ENCODE measurements around the gene MITF. TPM values are rescaled to one million over a fixed set of nuclear protein-coding genes. Genes with fewer than 3 reads are reported as not detected.

Gene MITF
- total RNA-seq, 1 experiment from 2014 or later: 0.21 TPM

GRCh38 chr3:69941439-69942176, 202.3 kb downstream of the MITF start:
- Histone ChIP-seq H3K27me3 (ENCODE audit: control insufficient read depth, insufficient read depth, low read length) (no peaks in the 10 kb centered on the region), H3K4me3 (ENCODE audit: insufficient read depth, low read depth, low read length) (no peak overlapping the region), H3K36me3 (replicated peaks; ENCODE audit: control insufficient read depth, insufficient read depth, low read length) (no peaks in the 10 kb centered on the region)
- DNase-seq: no peak

- no peaks in the 10 kb centered on the region for H3K36me3 ChIP-seq (replicated peaks; ENCODE audit: control insufficient read depth, insufficient read depth, low read length)
- H3K4me3 ChIP-seq (ENCODE audit: insufficient read depth, low read depth, low read length): no peak overlapping the region
- no peak for DNase-seq
- H3K27me3 ChIP-seq (ENCODE audit: control insufficient read depth, insufficient read depth, low read length): no peaks in the 10 kb centered on the region
Observed at GRCh38 chr3:69944931-69945493, 205.7 kb downstream of the MITF start.

GRCh38 chr3:69948246-69948862, 209.1 kb downstream of the MITF start:
- DNase-seq: no peak
- H3K36me3 ChIP-seq (replicated peaks; ENCODE audit: control insufficient read depth, insufficient read depth, low read length): no peaks in the 10 kb centered on the region
- no peak overlapping the region for H3K4me3 ChIP-seq (ENCODE audit: insufficient read depth, low read depth, low read length)
- no peaks in the 10 kb centered on the region for H3K27me3 ChIP-seq (ENCODE audit: control insufficient read depth, insufficient read depth, low read length)

- H3K4me3 ChIP-seq (ENCODE audit: insufficient read depth, low read depth, low read length): no peak overlapping the region
- no peak for DNase-seq
Observed at GRCh38 chr3:69951616-69952015, 212.4 kb downstream of the MITF start.

GRCh38 chr3:69959581-69959980, 220.3 kb downstream of the MITF start:
- H3K27me3 ChIP-seq (ENCODE audit: control insufficient read depth, insufficient read depth, low read length): no peaks in the 10 kb centered on the region
- no peak for DNase-seq
- H3K36me3 ChIP-seq (replicated peaks; ENCODE audit: control insufficient read depth, insufficient read depth, low read length): no peaks in the 10 kb centered on the region
- H3K4me3 ChIP-seq (ENCODE audit: insufficient read depth, low read depth, low read length): no peak overlapping the region

More at GRCh38 chr3:69951616-69952015, 212.4 kb downstream of the MITF start:
- Histone ChIP-seq H3K27me3 (ENCODE audit: control insufficient read depth, insufficient read depth, low read length) (no peaks in the 10 kb centered on the region), H3K36me3 (replicated peaks; ENCODE audit: control insufficient read depth, insufficient read depth, low read length) (no peaks in the 10 kb centered on the region)

- no peaks in the 10 kb centered on the region for H3K36me3 ChIP-seq (replicated peaks; ENCODE audit: control insufficient read depth, insufficient read depth, low read length)
- no peak overlapping the region for H3K4me3 ChIP-seq (ENCODE audit: insufficient read depth, low read depth, low read length)
- no peaks in the 10 kb centered on the region for H3K27me3 ChIP-seq (ENCODE audit: control insufficient read depth, insufficient read depth, low read length)
- no peak for DNase-seq
Observed at GRCh38 chr3:69961706-69962439, 222.6 kb downstream of the MITF start.

- DNase-seq: no peak
- H3K36me3 ChIP-seq (replicated peaks; ENCODE audit: control insufficient read depth, insufficient read depth, low read length): no peaks in the 10 kb centered on the region
- no peaks in the 10 kb centered on the region for H3K27me3 ChIP-seq (ENCODE audit: control insufficient read depth, insufficient read depth, low read length)
- no peak overlapping the region for H3K4me3 ChIP-seq (ENCODE audit: insufficient read depth, low read depth, low read length)
Observed at GRCh38 chr3:69963643-69964042, 224.4 kb downstream of the MITF start.

GRCh38 chr3:69967156-69967555, 227.9 kb downstream of the MITF start:
- no peaks in the 10 kb centered on the region for H3K27me3 ChIP-seq (ENCODE audit: control insufficient read depth, insufficient read depth, low read length)
- no peak overlapping the region for H3K4me3 ChIP-seq (ENCODE audit: insufficient read depth, low read depth, low read length)
- H3K36me3 ChIP-seq (replicated peaks; ENCODE audit: control insufficient read depth, insufficient read depth, low read length): no peaks in the 10 kb centered on the region
- no peak for DNase-seq

GRCh38 chr3:69970827-69971226, 231.6 kb downstream of the MITF start:
- Histone ChIP-seq H3K27me3 (ENCODE audit: control insufficient read depth, insufficient read depth, low read length) (no peaks in the 10 kb centered on the region), H3K4me3 (ENCODE audit: insufficient read depth, low read depth, low read length) (no peak overlapping the region), H3K36me3 (replicated peaks; ENCODE audit: control insufficient read depth, insufficient read depth, low read length) (no peaks in the 10 kb centered on the region)
- DNase-seq: no peak

- H3K36me3 ChIP-seq (replicated peaks; ENCODE audit: control insufficient read depth, insufficient read depth, low read length): no peaks in the 10 kb centered on the region
- H3K27me3 ChIP-seq (ENCODE audit: control insufficient read depth, insufficient read depth, low read length): no peaks in the 10 kb centered on the region
- no peak overlapping the region for H3K4me3 ChIP-seq (ENCODE audit: insufficient read depth, low read depth, low read length)
- DNase-seq: no peak
Observed at GRCh38 chr3:69972672-69973071, 233.4 kb downstream of the MITF start.

- H3K4me3 ChIP-seq (ENCODE audit: insufficient read depth, low read depth, low read length): no peak overlapping the region
- no peaks in the 10 kb centered on the region for H3K36me3 ChIP-seq (replicated peaks; ENCODE audit: control insufficient read depth, insufficient read depth, low read length)
- DNase-seq: no peak
- H3K27me3 ChIP-seq (ENCODE audit: control insufficient read depth, insufficient read depth, low read length): no peaks in the 10 kb centered on the region
Observed at GRCh38 chr3:69976021-69976420, 236.8 kb downstream of the MITF start.

GRCh38 chr3:69983546-69984265, 244.4 kb downstream of the MITF start:
- no peak for DNase-seq
- peaks cover 3% of the 10 kb centered on the region; the same call in 1 of the 2 replicates for H3K27me3 ChIP-seq (ENCODE audit: control insufficient read depth, insufficient read depth, low read length)
- no peak overlapping the region for H3K4me3 ChIP-seq (ENCODE audit: insufficient read depth, low read depth, low read length)
- H3K36me3 ChIP-seq (replicated peaks; ENCODE audit: control insufficient read depth, insufficient read depth, low read length): no peaks in the 10 kb centered on the region

- Histone ChIP-seq H3K4me3 (ENCODE audit: insufficient read depth, low read depth, low read length) (no peak overlapping the region), H3K27me3 (ENCODE audit: control insufficient read depth, insufficient read depth, low read length) (peaks cover 3% of the 10 kb centered on the region; the same call in 1 of the 2 replicates), H3K36me3 (replicated peaks; ENCODE audit: control insufficient read depth, insufficient read depth, low read length) (no peaks in the 10 kb centered on the region)
- DNase-seq: no peak
Observed at GRCh38 chr3:69985266-69985665, 246.0 kb downstream of the MITF start.

GRCh38 chr3:69986419-69986818, 247.2 kb downstream of the MITF start:
- DNase-seq: no peak
- H3K36me3 ChIP-seq (replicated peaks; ENCODE audit: control insufficient read depth, insufficient read depth, low read length): no peaks in the 10 kb centered on the region
- peaks cover 3% of the 10 kb centered on the region; the same call in 1 of the 2 replicates for H3K27me3 ChIP-seq (ENCODE audit: control insufficient read depth, insufficient read depth, low read length)
- no peak overlapping the region for H3K4me3 ChIP-seq (ENCODE audit: insufficient read depth, low read depth, low read length)
